ENCODE results near the gene TBC1D13.

Gene TBC1D13

DNA sequence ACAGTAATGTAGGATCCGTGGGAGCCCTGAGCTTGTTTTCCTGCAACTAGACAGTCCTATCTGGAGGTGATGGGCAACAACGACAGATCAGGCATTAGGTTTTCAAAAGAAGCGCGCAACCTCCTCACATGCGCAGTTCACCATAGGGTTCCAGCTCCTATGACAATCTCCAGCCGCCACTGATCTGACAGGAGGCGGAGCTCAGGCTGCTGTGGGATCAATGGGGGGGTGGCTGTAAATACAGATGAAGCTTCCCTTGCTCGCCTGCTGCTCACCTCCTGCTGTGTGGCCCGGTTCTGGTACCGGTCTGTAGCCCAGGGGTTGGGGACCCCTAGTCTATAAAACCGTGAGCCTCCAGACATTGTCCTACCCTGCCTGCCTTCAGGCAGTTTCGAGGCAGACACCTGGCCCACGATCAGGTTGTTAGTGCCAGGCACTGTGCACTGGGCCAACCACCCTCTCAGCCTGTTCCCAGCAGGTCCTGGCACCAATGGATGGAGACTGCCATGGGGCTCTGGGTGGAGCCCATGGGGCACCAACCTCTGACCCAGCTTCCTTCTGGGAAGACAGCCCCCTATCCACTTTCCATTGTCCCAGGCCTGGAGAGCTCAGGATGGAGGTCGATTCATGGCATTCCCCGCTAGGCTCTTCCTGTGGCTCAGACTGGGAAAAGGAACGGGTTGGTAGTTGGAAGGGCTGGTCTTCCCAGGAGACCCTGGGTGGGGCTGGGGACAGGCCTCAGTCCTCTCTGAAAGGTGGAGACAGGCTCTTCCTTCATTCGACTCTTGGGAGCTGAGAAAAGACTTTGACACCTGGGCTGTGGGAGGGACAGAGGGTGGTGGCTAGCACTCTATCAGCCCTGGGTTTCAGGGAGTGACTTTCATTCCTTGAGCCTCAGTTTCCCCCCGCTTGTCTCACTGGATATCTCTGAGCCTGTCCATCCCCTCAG lies 32.9 kb downstream of the TBC1D13 start:
- H3K9me3 ChIP-seq (ENCODE audit: low read length) = no peaks in the 10 kb centered on the region
- H3K27me3 ChIP-seq (ENCODE audit: insufficient read depth, low read length) = no peaks in the 10 kb centered on the region
- no peak overlapping the region for H2AFZ ChIP-seq (ENCODE audit: low read depth, low read length)
- H3K4me3 ChIP-seq (ENCODE audit: low read length) = no peak overlapping the region
- no peaks in the 10 kb centered on the region for H3K4me1 ChIP-seq (ENCODE audit: insufficient read depth, low read length)
- peaks cover 38% of the 10 kb centered on the region for H3K36me3 ChIP-seq (ENCODE audit: insufficient read depth, low read length)

DNA sequence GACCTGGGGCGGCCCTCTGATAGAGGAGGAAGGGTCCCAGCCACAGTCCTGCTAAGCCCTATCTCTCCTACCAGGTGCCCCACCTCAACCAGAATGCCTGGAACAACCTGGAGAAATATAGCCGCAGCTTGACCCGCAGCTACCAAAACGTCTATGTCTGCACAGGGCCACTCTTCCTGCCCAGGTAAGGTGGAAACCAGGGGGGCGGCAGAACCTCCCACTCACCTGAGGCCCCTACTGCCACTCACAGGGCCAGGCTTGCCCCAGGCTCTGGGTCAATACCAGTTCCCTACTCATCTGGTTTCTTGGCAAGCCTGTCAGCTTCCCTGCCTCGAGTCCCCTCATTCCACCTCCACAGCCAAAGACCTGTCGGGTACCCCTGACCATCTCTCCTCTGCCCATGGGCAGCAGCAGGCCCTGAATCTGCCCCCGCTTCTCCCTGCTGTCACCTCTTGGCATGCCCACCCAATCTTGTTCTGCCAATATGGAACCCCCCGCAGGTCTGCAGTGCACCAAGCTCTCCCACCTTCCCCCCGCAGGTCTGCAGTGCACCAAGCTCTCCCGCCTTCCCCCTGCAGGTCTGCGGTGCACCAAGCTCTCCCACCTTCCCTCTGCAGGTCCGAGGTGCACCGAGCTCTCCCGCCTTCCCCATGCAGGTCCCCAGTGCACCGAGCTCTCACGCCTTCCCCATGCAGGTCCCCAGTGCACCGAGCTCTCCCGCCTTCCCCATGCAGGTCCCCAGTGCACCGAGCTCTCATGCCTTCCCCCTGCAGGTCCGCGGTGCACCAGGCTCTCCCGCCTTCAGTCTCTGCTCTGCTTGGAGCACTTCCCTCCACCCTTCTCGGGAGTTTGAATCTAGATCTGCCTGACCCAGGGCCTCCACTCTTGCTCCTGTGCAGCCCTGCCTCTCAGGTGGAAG lies 33.9 kb downstream of the TBC1D13 start:
- H3K27me3 ChIP-seq (ENCODE audit: insufficient read depth, low read length) = no peaks in the 10 kb centered on the region
- no peak overlapping the region for H2AFZ ChIP-seq (ENCODE audit: low read depth, low read length)
- H3K36me3 ChIP-seq (ENCODE audit: insufficient read depth, low read length) = peaks cover 46% of the 10 kb centered on the region
- H3K4me1 ChIP-seq (ENCODE audit: insufficient read depth, low read length) = no peaks in the 10 kb centered on the region
- H3K9me3 ChIP-seq (ENCODE audit: low read length) = no peaks in the 10 kb centered on the region
- no peak overlapping the region for H3K4me3 ChIP-seq (ENCODE audit: low read length)

DNA sequence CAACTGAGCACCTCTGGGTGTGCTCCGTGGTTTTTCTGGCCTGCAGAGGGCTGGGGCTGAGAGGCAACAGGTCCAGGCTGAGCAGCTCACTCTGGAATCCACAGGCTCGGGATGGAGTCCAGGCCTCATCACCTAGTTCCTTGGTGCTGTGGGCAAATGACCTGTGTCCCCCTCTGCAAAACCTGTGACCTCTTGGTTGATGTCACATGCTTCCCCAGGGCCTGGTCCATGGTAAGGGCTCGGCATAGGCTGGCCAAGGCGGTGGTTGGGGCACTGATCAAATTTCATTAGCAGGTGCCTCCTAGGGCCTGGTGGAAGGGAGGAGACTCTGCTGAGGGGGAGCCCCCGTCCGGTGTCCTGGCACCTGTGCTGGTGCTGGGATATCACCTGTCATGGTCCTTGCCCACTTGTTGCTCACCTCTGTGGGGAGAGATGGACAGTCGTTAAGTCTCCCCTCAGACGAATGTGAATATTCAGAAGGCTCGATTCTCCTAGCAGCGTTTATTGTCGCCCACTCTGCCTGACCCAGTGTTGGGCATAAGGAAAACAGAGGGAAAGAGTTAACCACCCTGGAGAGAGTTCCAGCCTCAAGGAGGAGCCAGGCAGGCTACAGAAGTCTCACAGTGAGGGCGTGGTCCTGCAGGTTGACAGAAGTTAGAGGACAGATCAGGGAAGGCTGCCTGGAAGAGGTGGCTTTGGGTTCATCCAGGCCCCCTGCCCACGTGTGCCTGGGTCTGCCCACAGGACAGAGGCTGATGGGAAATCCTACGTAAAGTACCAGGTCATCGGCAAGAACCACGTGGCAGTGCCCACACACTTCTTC lies 34.7 kb downstream of the TBC1D13 start:
- no peak overlapping the region for H2AFZ ChIP-seq (ENCODE audit: low read depth, low read length)
- no peaks in the 10 kb centered on the region for H3K27me3 ChIP-seq (ENCODE audit: insufficient read depth, low read length)
- H3K4me1 ChIP-seq (ENCODE audit: insufficient read depth, low read length) = no peaks in the 10 kb centered on the region
- peaks cover 54% of the 10 kb centered on the region for H3K36me3 ChIP-seq (ENCODE audit: insufficient read depth, low read length)
- H3K4me3 ChIP-seq (ENCODE audit: low read length) = no peak overlapping the region
- H3K9me3 ChIP-seq (ENCODE audit: low read length) = no peaks in the 10 kb centered on the region

GRCh38 chr9:128822407-128823042 lies 35.5 kb downstream of the TBC1D13 start:
- H3K9me3 ChIP-seq (ENCODE audit: low read length) = no peaks in the 10 kb centered on the region
- no peaks in the 10 kb centered on the region for H3K27me3 ChIP-seq (ENCODE audit: insufficient read depth, low read length)
- peaks cover 61% of the 10 kb centered on the region for H3K36me3 ChIP-seq (ENCODE audit: insufficient read depth, low read length)
- no peaks in the 10 kb centered on the region for H3K4me1 ChIP-seq (ENCODE audit: insufficient read depth, low read length)
- H2AFZ ChIP-seq (ENCODE audit: low read depth, low read length) = no peak overlapping the region
- H3K4me3 ChIP-seq (ENCODE audit: low read length) = no peak overlapping the region

GRCh38 chr9:128823362-128823902 lies 36.4 kb downstream of the TBC1D13 start:
- no peaks in the 10 kb centered on the region for H3K9me3 ChIP-seq (ENCODE audit: low read length)
- no peak overlapping the region for H3K4me3 ChIP-seq (ENCODE audit: low read length)
- H2AFZ ChIP-seq (ENCODE audit: low read depth, low read length) = no peak overlapping the region
- H3K4me1 ChIP-seq (ENCODE audit: insufficient read depth, low read length) = no peaks in the 10 kb centered on the region
- no peaks in the 10 kb centered on the region for H3K27me3 ChIP-seq (ENCODE audit: insufficient read depth, low read length)
- H3K36me3 ChIP-seq (ENCODE audit: insufficient read depth, low read length) = peaks cover 61% of the 10 kb centered on the region

DNA sequence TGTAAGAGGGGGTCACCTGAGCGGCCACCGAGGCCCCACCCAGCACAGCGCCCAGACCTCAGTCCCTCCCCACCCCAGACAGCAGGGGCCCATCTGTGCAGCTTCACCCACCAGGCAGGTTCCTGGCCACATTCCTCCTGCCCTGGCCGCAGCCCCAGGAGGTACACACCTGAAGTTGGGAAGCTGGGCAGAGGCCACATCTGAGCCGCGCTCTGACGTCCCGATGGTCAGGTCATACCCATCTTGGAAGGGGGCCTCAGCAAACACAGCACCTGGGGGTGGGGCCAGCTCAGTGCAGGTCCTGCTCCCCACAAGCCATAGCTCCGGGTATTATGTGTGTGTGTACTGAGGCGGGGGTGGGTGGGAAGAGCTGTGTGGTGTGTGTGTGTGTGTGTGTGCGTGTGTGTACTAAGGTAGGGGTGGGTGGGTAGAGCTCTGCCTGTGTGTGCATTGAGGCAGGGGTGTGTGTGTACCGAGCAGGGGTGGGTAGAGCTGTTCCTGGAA lies 36.9 kb downstream of the TBC1D13 start:
- Histone ChIP-seq H3K36me3 (ENCODE audit: insufficient read depth, low read length) (peaks cover 61% of the 10 kb centered on the region), H3K27me3 (ENCODE audit: insufficient read depth, low read length) (no peaks in the 10 kb centered on the region)

DNA sequence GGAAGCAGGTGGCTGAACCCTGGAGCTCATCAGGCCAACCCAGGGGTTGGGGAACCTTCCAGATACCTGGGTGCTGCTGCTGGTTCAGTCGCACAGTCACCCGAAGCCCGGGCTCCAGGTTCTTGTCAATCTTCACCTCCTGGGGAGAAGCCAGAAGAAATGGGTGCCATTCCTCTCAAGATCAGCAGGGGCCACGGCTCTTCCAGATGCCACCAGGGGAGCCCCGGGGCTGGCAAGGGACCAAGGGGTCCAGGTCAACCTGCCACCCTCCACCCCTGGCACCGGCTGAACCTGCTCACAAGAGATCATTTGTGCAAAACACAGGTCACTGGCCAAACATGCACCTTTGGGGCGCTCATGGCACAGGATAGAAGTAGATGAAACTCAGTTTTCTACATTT lies 37.9 kb downstream of the TBC1D13 start:
- peaks cover 61% of the 10 kb centered on the region for H3K36me3 ChIP-seq (ENCODE audit: insufficient read depth, low read length)

More for the DNA sequence above, 36.9 kb downstream of the TBC1D13 start:
- H3K9me3 ChIP-seq (ENCODE audit: low read length) = no peaks in the 10 kb centered on the region
- H3K4me1 ChIP-seq (ENCODE audit: insufficient read depth, low read length) = peaks cover 5% of the 10 kb centered on the region
- H2AFZ ChIP-seq (ENCODE audit: low read depth, low read length) = no peak overlapping the region
- H3K4me3 ChIP-seq (ENCODE audit: low read length) = no peak overlapping the region

GRCh38 chr9:128825923-128826700 lies 39.1 kb downstream of the TBC1D13 start:
- H2AFZ ChIP-seq (ENCODE audit: low read depth, low read length) = no peak overlapping the region

More for the DNA sequence above, 37.9 kb downstream of the TBC1D13 start:
- Histone ChIP-seq H3K27me3 (ENCODE audit: insufficient read depth, low read length) (no peaks in the 10 kb centered on the region), H2AFZ (ENCODE audit: low read depth, low read length) (no peak overlapping the region), H3K4me3 (ENCODE audit: low read length) (no peak overlapping the region), H3K9me3 (ENCODE audit: low read length) (no peaks in the 10 kb centered on the region), H3K4me1 (ENCODE audit: insufficient read depth, low read length) (peaks cover 6% of the 10 kb centered on the region)

DNA sequence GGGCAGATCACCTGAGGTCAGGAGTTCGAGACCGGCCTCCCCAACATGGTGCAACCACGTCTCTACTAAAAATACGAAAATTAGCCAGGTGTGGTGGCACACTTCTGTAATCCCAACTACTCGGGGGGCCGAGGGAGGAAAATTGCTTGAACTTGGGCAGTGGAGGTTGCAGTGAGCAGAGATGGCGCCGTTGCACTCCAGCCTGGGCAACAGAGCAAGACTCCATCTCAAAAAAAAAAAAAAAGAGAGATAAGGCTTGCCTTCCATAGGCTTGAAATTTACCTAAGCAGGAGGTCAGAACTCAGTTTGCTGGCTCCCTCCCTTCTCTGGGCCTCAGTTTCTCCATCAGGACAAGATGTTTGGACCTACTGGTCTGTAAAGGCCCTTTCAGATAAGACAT lies 41.2 kb downstream of the TBC1D13 start:
- Histone ChIP-seq H3K9me3 (ENCODE audit: low read length) (no peaks in the 10 kb centered on the region), H3K36me3 (ENCODE audit: insufficient read depth, low read length) (peaks cover 38% of the 10 kb centered on the region), H3K27me3 (ENCODE audit: insufficient read depth, low read length) (no peaks in the 10 kb centered on the region), H3K4me1 (ENCODE audit: insufficient read depth, low read length) (peaks cover 6% of the 10 kb centered on the region), H2AFZ (ENCODE audit: low read depth, low read length) (no peak overlapping the region), H3K4me3 (ENCODE audit: low read length) (peak overlapping the region; percentile 78)

More at GRCh38 chr9:128825923-128826700, 39.1 kb downstream of the TBC1D13 start:
- peaks cover 6% of the 10 kb centered on the region for H3K4me1 ChIP-seq (ENCODE audit: insufficient read depth, low read length)
- H3K36me3 ChIP-seq (ENCODE audit: insufficient read depth, low read length) = peaks cover 59% of the 10 kb centered on the region
- H3K4me3 ChIP-seq (ENCODE audit: low read length) = no peak overlapping the region
- no peaks in the 10 kb centered on the region for H3K27me3 ChIP-seq (ENCODE audit: insufficient read depth, low read length)
- H3K9me3 ChIP-seq (ENCODE audit: low read length) = no peaks in the 10 kb centered on the region

- Histone ChIP-seq H3K9me3 (ENCODE audit: low read length) (no peaks in the 10 kb centered on the region), H3K4me1 (ENCODE audit: insufficient read depth, low read length) (peaks cover 6% of the 10 kb centered on the region), H3K27me3 (ENCODE audit: insufficient read depth, low read length) (no peaks in the 10 kb centered on the region), H2AFZ (ENCODE audit: low read depth, low read length) (no peak overlapping the region), H3K4me3 (ENCODE audit: low read length) (peak overlapping the region; percentile 78), H3K36me3 (ENCODE audit: insufficient read depth, low read length) (peaks cover 34% of the 10 kb centered on the region)
Observed at GRCh38 chr9:128828719-128829452, 41.8 kb downstream of the TBC1D13 start.

Measured in neuron (in vitro differentiated cells).